ENCODE data around the gene TRIM52.
"Not testable (repeated sequence)": the region's sequence is repeated elsewhere in the genome, so short reads cannot be mapped to it uniquely, and the experiment has no call there.

The TRIM52 gene

GRCh38 chr5:181215997-181216989, 44.6 kb downstream of the TRIM52 start:
- DNase-seq (ENCODE audit: low read depth in 2 of 2): no peak

DNA sequence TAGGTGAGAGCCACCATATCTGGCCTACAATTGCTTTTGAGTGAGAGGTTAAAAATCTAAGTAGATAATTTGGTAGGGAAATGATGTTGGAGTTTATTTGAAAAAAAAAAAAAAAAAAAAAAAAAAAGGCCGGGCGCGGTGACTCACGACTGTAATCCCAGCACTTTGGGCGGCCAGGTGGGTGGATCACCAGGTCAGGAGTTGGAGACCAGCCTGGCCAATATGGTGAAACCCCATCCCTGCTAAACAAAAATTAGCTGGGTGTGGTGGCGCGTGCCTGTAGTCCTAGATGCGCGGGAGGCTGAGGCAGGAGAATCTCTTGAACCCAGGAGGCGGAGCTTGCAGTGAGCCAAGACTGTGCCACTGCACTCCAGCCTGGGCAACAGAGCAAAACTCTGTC, 46.7 kb downstream of the TRIM52 start:
- not testable (repeated sequence) for DNase-seq (ENCODE audit: low read depth in 2 of 2)

- no peak for DNase-seq (ENCODE audit: low read depth in 2 of 2)
Measured at GRCh38 chr5:181212934-181213333, 48.0 kb downstream of the TRIM52 start.

- DNase-seq (ENCODE audit: low read depth in 2 of 2): no peak
Measured at GRCh38 chr5:181212080-181212479, 48.9 kb downstream of the TRIM52 start.

DNA sequence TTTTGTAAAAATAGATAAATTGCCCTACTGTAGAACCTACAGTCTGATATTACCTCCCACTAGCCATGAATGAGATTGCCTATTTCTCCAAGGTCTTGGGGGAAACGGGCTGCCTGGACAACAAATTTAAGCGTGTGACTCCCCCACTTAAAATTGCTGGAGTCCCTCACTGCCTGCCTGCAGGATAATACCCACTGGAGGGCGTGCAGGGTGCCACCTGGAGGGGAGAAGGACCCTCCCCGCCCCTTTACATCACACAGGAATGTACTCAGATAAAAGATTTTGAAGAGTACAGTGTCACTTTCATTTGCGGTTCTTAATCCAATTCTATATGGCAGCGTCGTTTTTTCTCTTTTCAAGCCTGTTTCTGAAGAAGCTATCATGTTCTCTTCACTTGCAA, 49.7 kb downstream of the TRIM52 start:
- no peak for DNase-seq (ENCODE audit: low read depth in 2 of 2)

DNA sequence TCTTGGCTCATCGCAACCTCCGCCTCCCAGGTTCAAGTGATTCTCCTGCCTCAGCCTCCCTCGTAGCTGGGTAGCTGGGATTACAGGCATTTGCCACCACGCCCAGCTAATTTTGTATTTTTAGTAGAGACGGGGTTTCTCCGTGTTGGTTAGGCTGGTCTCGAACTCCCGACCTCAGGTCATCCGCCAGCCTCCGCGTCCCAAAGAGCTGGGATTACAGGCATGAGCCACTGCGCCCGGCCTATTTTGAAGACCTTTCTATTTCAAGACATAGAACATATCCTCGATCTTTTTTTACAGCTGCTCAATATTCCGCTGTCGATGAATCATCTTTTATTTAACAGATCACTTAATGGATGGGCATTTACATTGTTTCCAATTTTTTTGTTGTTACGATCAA, 50.2 kb downstream of the TRIM52 start:
- DNase-seq (ENCODE audit: low read depth in 2 of 2): not testable (repeated sequence)

DNA sequence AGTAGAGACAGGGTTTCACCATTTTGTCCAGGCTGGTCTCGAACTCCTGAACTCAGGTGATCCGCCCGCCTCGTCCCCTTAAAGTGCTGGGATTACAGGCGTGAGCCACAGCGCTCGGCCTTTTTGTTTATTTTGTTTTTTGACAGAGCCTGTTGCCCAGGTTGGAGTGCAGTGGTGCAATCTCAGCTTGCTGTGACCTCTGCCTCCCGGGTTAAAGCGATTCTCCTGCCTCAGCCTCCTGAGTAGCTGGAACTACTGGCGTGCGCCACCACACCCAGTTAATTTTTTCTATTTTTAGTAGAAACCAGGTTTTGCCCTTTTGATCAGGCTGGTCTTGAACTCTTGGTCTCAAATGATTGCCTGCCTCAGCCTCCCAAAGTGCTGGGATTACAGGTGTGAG, 50.8 kb downstream of the TRIM52 start:
- not testable (repeated sequence) for DNase-seq (ENCODE audit: low read depth in 2 of 2)

DNA sequence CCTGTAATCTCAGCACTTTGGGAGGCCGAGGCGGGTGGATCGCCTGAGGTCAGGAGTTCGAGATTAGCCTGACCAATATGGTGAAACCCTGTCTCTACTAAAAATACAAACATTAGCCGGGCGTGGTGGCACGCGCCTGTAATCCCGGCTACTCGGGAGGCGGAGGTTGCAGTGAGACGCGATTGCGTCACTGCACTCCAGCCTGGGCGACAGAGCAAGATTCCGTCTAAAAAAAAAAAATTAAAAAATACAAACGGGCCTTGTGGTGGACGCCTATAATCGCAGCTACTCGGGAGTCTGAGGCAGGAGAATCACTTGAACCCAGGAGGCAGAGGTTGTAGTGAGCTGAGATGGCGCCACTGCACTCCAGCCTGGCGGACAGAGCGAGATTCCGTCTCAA, 51.9 kb downstream of the TRIM52 start:
- DNase-seq (ENCODE audit: low read depth in 2 of 2): not testable (repeated sequence)

DNA sequence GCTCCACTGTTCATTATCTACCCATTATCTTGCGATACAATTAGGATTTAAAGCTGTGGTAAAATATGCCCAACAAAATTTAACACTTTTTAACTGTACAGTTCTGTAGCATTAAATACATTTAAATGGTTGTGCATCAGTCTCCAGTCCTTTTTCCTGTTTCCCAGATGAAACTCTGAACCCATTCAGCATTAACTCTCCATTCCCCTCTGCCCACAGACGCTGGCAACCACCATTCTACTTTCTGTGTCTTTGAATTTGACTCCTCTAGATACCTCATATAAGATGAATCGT, 53.0 kb downstream of the TRIM52 start:
- no peak for DNase-seq (ENCODE audit: low read depth in 2 of 2)

- no peak for DNase-seq (ENCODE audit: low read depth in 2 of 2)
Measured at GRCh38 chr5:181207214-181207959, 53.6 kb downstream of the TRIM52 start.

DNA sequence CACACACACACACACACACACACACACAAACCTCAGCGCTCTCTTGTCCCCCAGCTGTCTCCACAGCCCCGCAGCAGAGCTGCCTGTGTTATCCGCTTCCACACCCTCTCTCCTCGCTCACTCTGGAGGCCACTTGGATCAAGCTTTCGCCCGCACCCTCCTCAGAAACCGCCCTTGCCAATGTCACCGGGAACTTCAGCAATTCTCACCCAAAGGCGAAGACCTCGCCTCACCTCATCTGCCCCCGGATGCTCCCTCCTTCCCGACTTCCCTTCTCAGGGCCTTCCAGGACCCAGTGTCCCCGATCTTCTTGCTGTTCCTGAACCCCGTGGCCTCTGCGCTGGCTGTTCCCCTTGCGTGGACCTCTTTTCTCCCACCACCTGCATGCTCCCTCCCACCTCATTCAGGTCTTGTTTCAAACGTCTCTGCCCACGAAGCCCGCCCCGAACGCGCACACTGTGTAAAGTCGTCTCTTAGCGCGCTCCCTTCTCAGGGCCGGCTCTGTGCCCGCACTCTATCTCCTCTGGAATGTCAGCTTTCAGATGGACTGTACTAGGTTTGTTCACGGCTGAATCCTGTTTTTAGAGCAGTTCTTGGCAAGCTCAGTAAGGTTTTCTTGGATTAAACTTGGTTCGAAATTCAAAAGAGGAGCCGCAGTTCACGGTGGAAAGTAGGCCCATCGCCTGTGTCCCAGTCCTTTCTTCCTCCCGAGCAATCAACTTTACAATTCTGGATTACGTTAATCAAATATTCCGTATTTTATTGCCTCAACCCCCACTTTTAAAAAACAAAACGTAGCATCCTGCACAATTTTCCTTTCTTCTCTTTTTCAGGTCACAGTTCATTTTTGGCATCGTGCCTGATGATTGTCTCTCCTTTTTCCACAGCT, 54.9 kb downstream of the TRIM52 start:
- DNase-seq (ENCODE audit: low read depth in 2 of 2): no peak

All from stimulated activated CD8-positive, alpha-beta memory T cell treated with anti-CD3 and anti-CD28 coated beads, Interleukin-7, amount 100 ng/mL, for 1 hour (primary cell).